Spleen (tissue), 11 donors: ENCODE data around the gene SOX21. TPM values are rescaled to one million over a fixed set of nuclear protein-coding genes. Genes with fewer than 3 reads are reported as not detected.
A peak's percentile ranks its signal among the peaks of the same experiment; 100 is the strongest.

ENCODE experiments used
- DNase-seq: peaks from one replicate; pipeline ENCODE4 v3.0.0-alpha.2; 2020
- H3K27ac ChIP-seq, 8 donors: fragments of 200-600 bp; sonication (generic) in 7 of 8; 1 replicate in 4 of 8; 2 replicates in 4 of 8; pipeline versions ENCODE4 v1.5.0 to v1.8.0; 2016 to 2021; ENCODE audit warnings: inconsistent platforms in 4 of 8, mild to moderate bottlenecking in 4 of 8, moderate library complexity in 1 of 8
- H3K27me3 ChIP-seq, 7 donors: fragments of 200-600 bp; sonication (generic) in 6 of 7; replicated peaks in 1 of 7; 1 replicate in 4 of 7; 2 replicates in 3 of 7; pipeline versions ENCODE4 v1.5.0 to v1.8.0; 2016 to 2021; ENCODE audit warnings: inconsistent platforms in 3 of 7, mild to moderate bottlenecking in 1 of 7
- H3K36me3 ChIP-seq, 6 donors: fragments of 200-600 bp; sonication (generic) in 5 of 6; 1 replicate in 4 of 6; 2 replicates in 2 of 6; pipeline versions ENCODE4 v1.5.0 to v1.8.0; 2016 to 2021; ENCODE audit warnings: inconsistent platforms in 2 of 6
- H3K4me1 ChIP-seq, 6 donors: fragments of 200-600 bp; sonication (generic) in 5 of 6; 1 replicate in 3 of 6; 2 replicates in 3 of 6; pipeline versions ENCODE4 v1.5.0 to v1.8.0; 2016 to 2021; ENCODE audit warnings: inconsistent platforms in 3 of 6
- H3K4me3 ChIP-seq, 8 donors: fragments of 200-600 bp; sonication (generic) in 7 of 8; 1 replicate in 4 of 8; 2 replicates in 4 of 8; pipeline versions ENCODE4 v1.5.0 to v1.8.0; 2016 to 2021; ENCODE audit warnings: inconsistent platforms in 4 of 8, mild to moderate bottlenecking in 4 of 8, moderate library complexity in 2 of 8
- H3K9me3 ChIP-seq, 8 donors: fragments of 200-600 bp; sonication (generic) in 7 of 8; 1 replicate in 4 of 8; 2 replicates in 4 of 8; pipeline versions ENCODE4 v1.5.0 to v1.8.0; 2016 to 2021; ENCODE audit warnings: inconsistent platforms in 4 of 8
- POLR2A ChIP-seq, 3 donors: fragments of 450-650 bp; IDR thresholded peaks; one replicate each; pipeline ENCODE4 v1.5.1; 2017; ENCODE audit warnings: antibody characterized with exemption in 3 of 3, mild to moderate bottlenecking in 1 of 3
- POLR2AphosphoS5 ChIP-seq, 3 donors: sonication (generic); formaldehyde crosslinking; IDR thresholded peaks; one replicate each; pipeline ENCODE4 v1.5.1; 2017; ENCODE audit warnings: antibody characterized with exemption in 3 of 3
- WGBS, 5 donors: extraction: QIAGEN DNeasy Blood & Tissue Kit in 3 of 5; methylation state at CpG; one replicate each; pipeline versions ENCODE4 v1.1.5 to v1.1.7; 2013 to 2018; 5-methylcytosine and 5-hydroxymethylcytosine counted together
- intact Hi-C: fragments of 100-400 bp; cut with DNase I; formaldehyde crosslinking; loops from one replicate; pipeline ENCODE4 v1.15.0; 2023; ENCODE audit warnings: low total_unique reads
- polyA plus RNA-seq, 3 donors: library from polyadenylated mRNA; stranded (reverse); fragments of 200-250 nt; gene quantifications; one replicate each; pipeline ENCODE4 v1.2.1, GENCODE V29; 2013
- total RNA-seq, 7 donors: library from RNA; depleted of rRNA in 3 of 7; stranded (reverse); fragments of >200 nt in 3 of 7; fragmentation: NEBNext Ultra II Directional in 4 of 7; extraction: Animal tissue kit (Norgen Biotek cat#: 25700) in 4 of 7; gene quantifications; one replicate each; pipeline versions ENCODE4 v1.1.0 to v1.2.1, GENCODE V29; 2016 to 2021
- TF ChIP-seq, protein P1 (sequence below), 11 experiments: fragments of 200-600 bp in 7 of 11; fragments of 450-650 bp in 4 of 11; sonication (generic) in 4 of 11; IDR thresholded peaks in 8 of 11; conservative IDR thresholded peaks in 3 of 11; 1 replicate in 7 of 11; 2 replicates in 4 of 11; pipeline versions ENCODE4 v1.4.0 to v1.8.0; 2016 to 2021; ENCODE audit warnings: antibody characterized with exemption in 11 of 11, inconsistent platforms in 4 of 11, mild to moderate bottlenecking in 1 of 11
- donor health status: healthy with polysubstance abuse.
- donor health status: DM: no; HTN: no; CAD: no; lungs with moderate emphysema.
- donor health status: DM: no; HTN: no; CAD: no.
- donor health status: Bipolar disorder and iron deficiency.
- donor health status: healthy.
- donor health status: DM: no; HTN: no; CAD: no.
- donor health status: DM: yes; HTN: yes; CAD: no.

Gene SOX21
- total and polyA plus RNA-seq, 10 donors: not detected

DNA sequence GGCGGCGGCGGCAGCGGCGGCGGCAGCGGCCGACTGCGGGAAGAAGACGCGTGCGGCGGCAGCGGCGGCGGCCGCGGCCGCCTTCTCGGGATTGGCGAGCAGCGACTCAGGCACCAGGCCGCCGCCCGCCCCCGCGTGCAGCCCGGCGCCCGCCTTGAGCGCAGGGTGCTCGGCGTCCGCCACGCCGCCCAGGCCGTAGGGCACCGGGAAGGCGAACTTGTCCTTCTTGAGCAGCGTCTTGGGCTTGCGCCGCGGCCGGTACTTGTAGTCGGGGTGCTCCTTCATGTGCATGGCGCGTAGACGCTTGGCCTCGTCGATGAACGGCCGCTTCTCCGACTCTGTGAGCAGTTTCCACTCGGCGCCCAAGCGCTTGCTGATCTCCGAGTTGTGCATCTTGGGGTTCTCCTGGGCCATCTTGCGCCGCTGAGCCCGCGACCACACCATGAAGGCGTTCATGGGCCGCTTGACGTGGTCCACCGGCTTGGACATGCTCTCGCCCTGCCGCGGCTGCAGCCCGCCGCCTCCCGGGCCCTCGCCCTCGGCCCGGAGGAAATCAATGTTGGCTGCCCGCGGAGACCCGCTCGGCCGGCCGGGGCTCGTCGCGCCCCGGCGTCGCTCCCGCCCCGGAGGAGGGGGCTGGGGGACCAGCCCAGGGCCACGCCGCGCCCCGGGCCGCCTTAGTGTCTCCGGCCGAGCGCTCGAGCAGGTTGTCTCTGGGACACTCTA lies 621 bp downstream of the SOX21 start:
- Histone ChIP-seq H3K27me3 (peaks cover 12 to 100% (median 90%) of the 10 kb centered on the region in 7 donors), H3K4me1 (peaks cover 16 to 54% (median 42%) of the 10 kb centered on the region in 6 donors), H3K9me3 (no peaks in the 10 kb centered on the region), H3K36me3 (no peaks in the 10 kb centered on the region), H3K27ac (no peak overlapping the region), H3K4me3 (peak overlapping the region in 6 of 8 donors; percentile 23 to 61 (median 26))
- 2 to 13% (median 3%) methylated on average over 3 to 97 of the region's 97 CpGs for WGBS, 5 donors
- intact Hi-C loops: no loop called here
- DNase-seq: peak; percentile 77
- TF ChIP-seq POLR2AphosphoS5 (IDR thresholded peaks at IDR 0.05) (no peak), POLR2A (IDR thresholded peaks at IDR 0.05) (no peak)
- TF ChIP-seq, protein P1, sequence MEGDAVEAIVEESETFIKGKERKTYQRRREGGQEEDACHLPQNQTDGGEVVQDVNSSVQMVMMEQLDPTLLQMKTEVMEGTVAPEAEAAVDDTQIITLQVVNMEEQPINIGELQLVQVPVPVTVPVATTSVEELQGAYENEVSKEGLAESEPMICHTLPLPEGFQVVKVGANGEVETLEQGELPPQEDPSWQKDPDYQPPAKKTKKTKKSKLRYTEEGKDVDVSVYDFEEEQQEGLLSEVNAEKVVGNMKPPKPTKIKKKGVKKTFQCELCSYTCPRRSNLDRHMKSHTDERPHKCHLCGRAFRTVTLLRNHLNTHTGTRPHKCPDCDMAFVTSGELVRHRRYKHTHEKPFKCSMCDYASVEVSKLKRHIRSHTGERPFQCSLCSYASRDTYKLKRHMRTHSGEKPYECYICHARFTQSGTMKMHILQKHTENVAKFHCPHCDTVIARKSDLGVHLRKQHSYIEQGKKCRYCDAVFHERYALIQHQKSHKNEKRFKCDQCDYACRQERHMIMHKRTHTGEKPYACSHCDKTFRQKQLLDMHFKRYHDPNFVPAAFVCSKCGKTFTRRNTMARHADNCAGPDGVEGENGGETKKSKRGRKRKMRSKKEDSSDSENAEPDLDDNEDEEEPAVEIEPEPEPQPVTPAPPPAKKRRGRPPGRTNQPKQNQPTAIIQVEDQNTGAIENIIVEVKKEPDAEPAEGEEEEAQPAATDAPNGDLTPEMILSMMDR (IDR thresholded peaks at IDR 0.05 in 8 of 11, conservative IDR thresholded peaks at IDR 0.05 in 3 of 11): no peak

DNA sequence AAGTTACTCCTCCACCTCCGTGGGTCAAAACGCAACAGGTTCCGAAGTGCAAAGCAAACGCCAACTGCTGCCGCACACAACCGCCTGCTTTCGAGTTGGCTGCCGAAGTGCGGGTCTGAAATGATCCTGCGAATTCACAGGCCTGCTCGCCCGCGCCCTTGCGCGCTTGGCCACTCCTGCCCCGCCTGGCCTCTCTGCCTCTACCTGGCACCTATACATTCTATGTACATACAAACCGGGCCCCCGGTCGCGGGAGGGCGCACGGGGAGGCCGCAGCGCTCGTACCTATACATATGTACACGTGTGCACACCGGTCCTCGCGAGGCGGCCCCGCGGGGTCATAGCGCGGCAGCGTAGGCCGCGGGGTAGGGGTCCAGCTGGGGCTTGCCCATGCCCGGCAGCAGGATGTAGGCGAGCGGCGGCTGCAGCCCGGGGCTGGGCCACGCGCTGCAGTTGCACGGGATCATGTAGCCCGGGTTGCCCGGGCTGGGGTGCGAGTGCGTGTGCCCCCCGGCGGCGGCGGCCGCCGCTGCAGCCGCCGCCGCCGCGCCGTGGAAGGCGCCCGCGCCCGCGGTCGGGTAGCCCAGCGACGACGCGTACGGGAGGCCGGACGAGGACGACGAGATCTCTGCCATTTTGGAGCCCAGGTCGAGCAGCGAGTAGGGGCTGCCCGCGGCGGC lies 1.3 kb downstream of the SOX21 start:
- intact Hi-C loops: no loop called here
- DNase-seq: peak; percentile 71
- Histone ChIP-seq H3K27ac (no peak overlapping the region), H3K4me3 (peak overlapping the region in 7 of 8 donors; percentile 4 to 61 (median 23)), H3K4me1 (peaks cover 16 to 57% (median 43%) of the 10 kb centered on the region in 6 donors), H3K36me3 (no peaks in the 10 kb centered on the region), H3K9me3 (no peaks in the 10 kb centered on the region), H3K27me3 (peaks cover 12 to 100% (median 95%) of the 10 kb centered on the region in 7 donors)
- no peak for TF ChIP-seq POLR2A (IDR thresholded peaks at IDR 0.05)
- TF ChIP-seq, protein P1 (IDR thresholded peaks at IDR 0.05 in 8 of 11, conservative IDR thresholded peaks at IDR 0.05 in 3 of 11): no peak
- no peak for TF ChIP-seq POLR2AphosphoS5 (IDR thresholded peaks at IDR 0.05)
- 2 to 5% (median 2%) methylated on average over 17 to 81 of the region's 81 CpGs for WGBS, 5 donors

DNA sequence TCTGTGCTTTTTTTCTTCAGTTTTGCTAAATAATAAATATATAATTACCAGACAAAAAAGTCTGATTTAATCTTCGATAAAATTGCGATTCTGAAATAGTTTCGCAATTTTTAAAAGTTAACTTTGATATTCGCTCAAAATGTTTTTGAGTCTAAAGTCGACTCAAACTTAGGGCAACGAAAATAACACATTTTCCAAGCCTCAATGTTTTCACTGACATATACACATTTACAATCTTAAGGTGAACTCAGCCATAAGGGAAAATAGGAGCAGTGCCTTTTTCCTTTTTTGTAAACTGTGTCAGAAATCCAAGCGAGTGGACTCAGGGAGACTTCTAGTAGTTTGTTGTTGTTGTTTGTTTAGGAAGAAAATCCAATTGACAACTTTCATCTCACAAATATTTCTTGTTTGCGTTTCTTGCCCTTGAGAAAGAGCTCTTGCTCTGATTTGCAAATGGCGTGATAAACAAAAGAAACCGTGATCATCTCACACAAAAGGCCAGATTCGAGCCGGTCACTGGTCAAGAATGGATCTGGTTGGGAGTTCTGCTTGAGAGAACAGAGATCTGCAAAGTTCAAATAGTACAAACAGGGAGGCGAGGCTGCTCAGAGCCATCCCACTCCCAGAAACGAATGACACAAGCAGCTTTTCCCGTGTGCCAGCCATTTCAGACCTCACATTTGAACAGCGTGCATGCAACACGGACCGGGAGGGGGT lies 2.1 kb downstream of the SOX21 start:
- 10 to 12% (median 11%) methylated on average over 18 of the region's 18 CpGs for WGBS, 5 donors
- H3K9me3 ChIP-seq: no peaks in the 10 kb centered on the region
- TF ChIP-seq, protein P1 (IDR thresholded peaks at IDR 0.05 in 8 of 11, conservative IDR thresholded peaks at IDR 0.05 in 3 of 11): no peak
- no peak for TF ChIP-seq POLR2A (IDR thresholded peaks at IDR 0.05)
- no peak for TF ChIP-seq POLR2AphosphoS5 (IDR thresholded peaks at IDR 0.05)
- H3K4me1 ChIP-seq: peaks cover 16 to 57% (median 43%) of the 10 kb centered on the region in 6 donors
- no peak overlapping the region for H3K27ac ChIP-seq
- H3K36me3 ChIP-seq: no peaks in the 10 kb centered on the region
- H3K27me3 ChIP-seq: peaks cover 12 to 100% (median 95%) of the 10 kb centered on the region in 7 donors
- H3K4me3 ChIP-seq: peak overlapping the region in 2 of 8 donors; percentile 29 to 61
- intact Hi-C loops: no loop called here
- no peak for DNase-seq
